Right ventricle myocardium inferior (tissue), 1 donor: ENCODE data around the gene ZFP36L1. TPM values are rescaled to one million over a fixed set of nuclear protein-coding genes. Genes with fewer than 3 reads are reported as not detected.
A peak's percentile ranks its signal among the peaks of the same experiment; 100 is the strongest.

Source experiments
- ATAC-seq: fragments of 200-7000 bp; cut with Tn5 transposase; one replicate; pipeline ENCODE4 v1.9.1; 2020; ENCODE audit warnings: mild to moderate bottlenecking, moderate library complexity
- DNase-seq: peaks from one replicate; pipeline ENCODE4 v3.0.0; 2021; ENCODE audit errors: missing footprints
- intact Hi-C: fragments of 100-400 bp; cut with DNase I; formaldehyde crosslinking; loops from one replicate; pipeline ENCODE4 v1.11.0; 2022
- total RNA-seq: library from RNA; stranded (reverse); fragmentation: NEBNext Ultra II Directional; extraction: Animal tissue kit (Norgen Biotek cat#: 25700); gene quantifications from one replicate; pipeline ENCODE4 v1.2.1, GENCODE V29; 2021
- donor health status: DM: no; HTN: yes; CAD: no; lungs with severe emphysema.

The ZFP36L1 gene
- total RNA-seq, 1 donor from 2014 or later = 46.6 TPM

DNA sequence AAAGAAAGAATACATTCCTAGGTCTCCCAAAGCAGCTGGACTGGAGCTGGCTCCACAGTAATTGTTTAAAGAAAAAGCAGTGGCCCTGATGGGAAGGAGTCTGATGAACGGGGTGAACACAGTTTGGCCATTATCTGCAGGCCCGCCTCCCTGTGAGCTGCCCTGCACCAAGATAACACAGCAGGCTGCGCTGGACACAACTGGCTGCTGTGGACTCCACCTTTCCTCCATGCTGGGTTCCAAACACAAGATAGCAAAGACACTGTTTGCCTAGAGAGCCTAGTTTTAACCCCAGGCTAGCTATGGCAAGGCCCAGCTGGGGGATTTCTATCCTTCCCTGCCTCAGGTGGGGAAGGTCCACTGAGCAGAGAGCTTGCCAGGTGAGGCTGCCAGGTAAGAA, 34.6 kb downstream of the ZFP36L1 start:
- ATAC-seq = no peak
- DNase-seq = no peak

DNA sequence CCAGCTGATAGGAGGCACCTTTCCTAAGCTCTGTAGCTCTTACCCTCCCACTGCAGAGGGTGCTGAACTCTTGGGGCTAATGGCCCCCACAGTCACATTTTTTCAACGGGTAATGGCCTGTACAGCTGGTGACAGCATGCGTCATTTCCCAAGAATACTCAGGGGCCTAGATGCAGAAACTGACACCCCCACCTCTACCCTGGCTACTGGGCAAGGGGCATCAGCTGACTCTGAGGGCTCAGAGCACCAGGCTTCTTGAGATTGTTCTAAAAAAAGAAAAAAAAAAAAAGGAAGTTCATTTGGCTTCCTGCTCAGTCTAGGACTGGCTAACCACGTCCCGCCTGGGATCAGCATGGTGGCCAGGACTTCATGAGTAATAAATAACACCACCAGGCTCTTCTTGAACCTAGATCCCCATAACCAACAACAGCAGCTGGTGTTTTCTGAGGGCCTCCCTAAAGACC, 35.2 kb downstream of the ZFP36L1 start:
- DNase-seq = no peak
- peak; percentile 67 for ATAC-seq
- intact Hi-C loops = no loop called here

More for the DNA sequence above, 34.6 kb downstream of the ZFP36L1 start:
- intact Hi-C loops = no loop called here

- ATAC-seq (no peak), DNase-seq (no peak)
- intact Hi-C loops = no loop called here
Observed at GRCh38 chr14:68756734-68757133, 36.1 kb downstream of the ZFP36L1 start.

GRCh38 chr14:68756000-68756481, 36.8 kb downstream of the ZFP36L1 start:
- ATAC-seq (no peak), DNase-seq (no peak)
- intact Hi-C loops = no loop called here

DNA sequence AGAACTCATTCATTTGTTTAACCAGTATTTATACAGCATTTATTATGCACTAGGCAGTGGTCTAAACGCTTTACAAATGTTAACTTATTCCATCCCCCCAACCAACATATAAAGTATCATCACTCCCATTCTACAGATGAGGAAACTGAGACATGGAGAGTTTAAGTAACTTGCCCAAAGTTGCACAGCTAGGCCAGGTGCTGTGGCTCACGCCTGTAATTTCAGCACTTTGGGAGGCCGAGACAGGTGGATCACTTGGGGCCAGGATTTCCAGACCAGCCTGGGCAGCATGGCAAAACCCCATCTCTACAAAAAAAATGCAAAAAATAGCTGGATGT, 37.9 kb downstream of the ZFP36L1 start:
- no peak for ATAC-seq
- DNase-seq = no peak
- intact Hi-C loops = no loop called here

DNA sequence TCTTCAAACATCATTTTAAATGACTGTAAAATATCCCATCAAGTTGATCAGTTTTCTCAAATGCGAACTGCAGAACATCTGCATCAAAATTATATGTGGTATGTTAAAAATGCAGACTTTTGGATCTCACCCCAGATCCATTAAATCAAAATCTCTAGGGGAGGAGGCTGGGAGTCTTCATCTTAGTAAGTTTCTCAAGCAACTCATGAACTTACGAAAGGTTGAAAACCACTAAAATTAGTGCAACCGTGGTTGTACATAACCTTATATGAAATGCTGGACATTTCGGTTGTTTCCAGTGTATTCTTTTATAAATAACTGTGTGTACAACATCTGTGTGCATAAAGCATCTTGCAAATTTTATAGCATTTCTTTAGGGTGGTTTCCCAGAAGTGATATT, 39.2 kb downstream of the ZFP36L1 start:
- intact Hi-C loops = no loop called here
- no peak for DNase-seq
- ATAC-seq = no peak

DNA sequence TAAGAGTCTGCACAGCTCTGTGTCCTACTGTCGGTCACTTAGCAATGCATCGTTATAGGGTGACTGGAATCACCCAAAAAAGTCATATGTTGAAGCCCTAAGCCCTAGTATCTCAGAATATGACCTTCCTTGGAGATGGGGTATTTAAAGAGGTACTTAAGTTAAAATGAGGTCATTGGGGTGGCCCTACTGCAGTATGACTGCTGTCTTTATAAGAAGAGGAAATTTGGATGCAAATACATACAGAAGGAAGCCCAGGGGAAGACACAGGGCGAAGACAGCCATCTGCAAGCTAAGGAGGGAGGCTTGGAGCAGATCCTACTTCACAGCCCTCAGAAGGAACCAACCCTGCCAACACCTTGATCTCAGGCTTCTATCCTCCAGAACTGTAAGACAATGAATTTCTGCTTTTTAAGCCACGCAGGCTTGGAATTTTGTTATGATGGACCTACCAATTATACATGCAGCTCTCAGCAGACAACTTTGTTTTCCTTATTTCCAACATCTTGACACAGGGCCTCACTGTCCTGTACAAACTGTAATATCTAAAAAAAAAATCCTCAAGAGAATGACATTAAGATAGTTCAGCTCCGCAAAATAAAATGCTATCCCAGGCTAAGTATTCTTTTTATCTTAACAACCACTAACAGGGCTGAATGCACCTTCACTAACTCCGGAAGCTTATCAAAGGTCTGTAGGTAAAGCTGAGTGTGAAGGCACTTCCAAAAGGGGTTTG, 40.4 kb downstream of the ZFP36L1 start:
- ATAC-seq (no peak), DNase-seq (no peak)
- intact Hi-C loops = no loop called here

DNA sequence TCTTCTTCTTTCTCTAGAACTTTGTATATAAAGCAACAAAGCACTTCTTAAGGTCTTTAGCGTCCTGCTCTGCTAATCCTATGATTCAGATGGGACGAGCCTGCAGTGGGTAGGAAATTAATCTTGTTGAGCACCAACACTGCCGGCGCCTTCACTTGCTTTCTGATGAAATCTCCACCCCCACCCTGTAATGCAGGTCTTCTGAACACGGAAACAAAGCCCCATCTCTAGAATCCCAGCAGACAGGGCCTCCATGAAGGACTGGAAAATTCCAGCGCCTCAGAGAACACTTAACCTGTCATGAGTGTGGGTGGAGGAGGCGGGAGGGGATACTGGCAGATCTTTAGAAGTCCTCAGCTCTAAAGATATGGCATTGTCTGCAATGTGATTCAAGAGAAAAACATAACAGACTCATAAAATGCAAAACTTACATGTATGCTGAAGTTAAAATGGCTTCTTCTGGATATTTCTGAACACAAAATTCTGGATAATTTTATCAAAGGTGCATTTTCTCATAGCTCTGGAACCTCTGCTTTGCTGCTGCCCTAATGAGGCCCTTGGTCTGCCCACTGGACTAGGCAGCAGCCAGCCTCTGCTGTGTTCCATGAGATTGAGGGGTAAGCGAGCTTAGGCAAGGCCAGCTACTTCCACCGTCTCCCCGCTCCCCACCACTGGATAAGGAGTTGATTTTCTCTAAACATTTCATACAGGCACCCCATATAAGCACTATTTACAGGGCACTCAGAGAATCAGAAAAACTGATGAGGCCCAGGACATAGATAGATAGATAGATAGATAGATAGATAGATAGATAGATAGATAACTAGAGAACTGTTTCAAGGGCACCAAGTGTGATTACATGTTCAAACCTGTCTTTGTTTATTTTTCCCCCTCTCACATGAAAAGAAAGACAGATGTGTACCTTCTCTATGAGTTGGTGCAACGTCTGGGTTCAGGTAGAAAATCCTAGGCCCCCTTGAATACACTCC, 43.1 kb downstream of the ZFP36L1 start:
- intact Hi-C loops = no loop called here
- ATAC-seq (no peak), DNase-seq (no peak)

GRCh38 chr14:68748691-68749090, 44.2 kb downstream of the ZFP36L1 start:
- intact Hi-C loops = no loop called here
- no peak for DNase-seq
- ATAC-seq = no peak

DNA sequence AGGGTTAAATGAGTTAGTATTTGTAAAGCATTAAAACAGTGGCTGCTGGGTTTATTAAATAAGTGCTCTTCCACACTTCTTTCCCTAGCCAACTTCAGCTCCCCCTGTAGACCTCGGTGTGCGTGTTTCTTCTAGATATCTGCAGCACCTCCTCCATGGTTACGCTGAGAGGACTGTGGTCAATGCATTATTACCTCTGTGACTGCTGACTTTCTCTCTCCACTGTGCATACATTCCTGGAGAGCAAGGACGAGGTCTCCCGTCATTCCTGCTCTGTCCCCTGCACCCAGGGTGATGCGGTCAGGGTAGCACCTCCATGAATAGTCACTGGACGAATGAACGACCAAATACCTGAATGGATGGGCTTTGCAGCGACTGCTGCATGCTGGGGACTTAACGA, 44.6 kb downstream of the ZFP36L1 start:
- intact Hi-C loops = no loop called here
- ATAC-seq (no peak), DNase-seq (no peak)

- ATAC-seq = no peak
- DNase-seq = no peak
- intact Hi-C loops = no loop called here
Observed at GRCh38 chr14:68747393-68747792, 45.5 kb downstream of the ZFP36L1 start.

GRCh38 chr14:68744613-68745012, 48.3 kb downstream of the ZFP36L1 start:
- DNase-seq = no peak
- ATAC-seq = no peak
- intact Hi-C loops = no loop called here

- ATAC-seq = peak; percentile 48
- no peak for DNase-seq
- intact Hi-C loops = no loop called here
Observed at GRCh38 chr14:68741839-68742470, 50.9 kb downstream of the ZFP36L1 start.

GRCh38 chr14:68741477-68741791, 51.4 kb downstream of the ZFP36L1 start:
- DNase-seq (no peak), ATAC-seq (no peak)
- intact Hi-C loops = no loop called here

GRCh38 chr14:68740788-68741476, 51.9 kb downstream of the ZFP36L1 start:
- DNase-seq (no peak), ATAC-seq (no peak)
- intact Hi-C loops = no loop called here

- ATAC-seq = no peak
- intact Hi-C loops = no loop called here
- no peak for DNase-seq
Observed at GRCh38 chr14:68739701-68740100, 53.2 kb downstream of the ZFP36L1 start.

DNA sequence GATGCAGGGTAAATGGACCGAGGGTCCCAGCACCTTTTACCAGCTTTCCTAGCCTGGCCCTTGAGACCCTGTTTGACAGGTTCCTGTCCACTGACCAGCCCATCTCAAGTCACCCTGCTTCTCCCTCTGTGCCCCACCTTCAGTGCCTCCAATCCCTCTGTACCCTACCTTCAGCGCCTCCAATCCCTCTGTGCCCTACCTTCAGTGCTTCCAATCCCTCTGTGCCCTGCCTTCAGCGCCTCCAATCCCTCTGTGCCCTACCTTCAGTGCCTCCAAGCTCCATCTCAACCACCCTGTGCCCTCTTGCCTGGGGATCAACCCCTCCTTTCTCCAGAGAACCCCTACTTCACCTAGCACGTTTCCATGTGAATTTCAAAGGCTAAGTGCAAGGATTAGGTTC, 54.3 kb downstream of the ZFP36L1 start:
- ATAC-seq = no peak
- no peak for DNase-seq
- intact Hi-C loops = no loop called here
